A172 (cell line): Measurements from ENCODE around the gene BCL7A. TPM values are rescaled to one million over a fixed set of nuclear protein-coding genes. Genes with fewer than 3 reads are reported as not detected.

ENCODE experiments used
- DNase-seq: peaks from one replicate; pipeline ENCODE4 v3.0.0-alpha.2; 2015; ENCODE audit warnings: low spot score
- total RNA-seq: library from RNA; depleted of rRNA; stranded (reverse); fragments of >200 nt; shearing (Covaris generic); gene quantifications from 2 replicates; pipeline ENCODE4 v1.2.3, GENCODE V29; 2014

The BCL7A gene
- total RNA-seq, 1 experiment from 2014 or later, result 7.6 TPM

- no peak for DNase-seq
These were observed 24.6 kb upstream of the BCL7A start for GRCh38 chr12:121996945-121997612.

DNA sequence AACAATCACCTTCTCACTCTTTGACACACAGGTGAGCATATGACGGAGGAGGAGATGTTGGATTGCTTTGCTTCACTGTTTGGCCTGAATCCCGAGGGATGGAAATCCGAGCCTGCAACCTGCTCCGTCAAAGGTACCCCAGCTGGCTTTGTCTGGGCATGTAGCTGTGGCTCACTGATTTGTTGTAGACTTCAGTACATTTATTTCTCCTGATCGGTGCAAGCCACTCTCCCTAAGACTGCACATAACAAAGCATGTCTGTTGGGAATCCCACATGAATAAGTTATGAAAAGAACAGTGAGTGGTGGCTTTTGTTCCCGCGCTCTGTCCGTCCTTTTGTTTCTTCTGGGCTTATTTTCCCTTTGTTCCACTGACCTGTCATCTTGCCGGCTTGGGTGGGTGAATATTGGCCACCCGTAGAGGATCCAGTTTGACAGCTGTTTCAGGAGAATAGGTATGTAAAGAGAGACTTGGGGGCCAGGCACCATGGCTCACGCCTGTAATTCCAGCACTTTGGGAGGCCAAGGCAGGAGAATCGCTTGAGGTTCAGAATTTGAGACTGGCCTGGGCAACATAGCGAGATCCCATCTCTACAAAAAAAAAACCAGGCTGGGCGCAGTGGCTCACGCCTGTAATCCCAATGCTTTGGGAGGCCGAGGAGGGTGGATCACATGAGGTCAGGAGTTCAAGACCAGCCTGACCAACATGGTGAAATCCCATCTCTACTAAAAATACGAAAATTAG, 20.0 kb upstream of the BCL7A start:
- no peak for DNase-seq

GRCh38 chr12:122003651-122004611, 17.8 kb upstream of the BCL7A start:
- DNase-seq, result no peak

DNA sequence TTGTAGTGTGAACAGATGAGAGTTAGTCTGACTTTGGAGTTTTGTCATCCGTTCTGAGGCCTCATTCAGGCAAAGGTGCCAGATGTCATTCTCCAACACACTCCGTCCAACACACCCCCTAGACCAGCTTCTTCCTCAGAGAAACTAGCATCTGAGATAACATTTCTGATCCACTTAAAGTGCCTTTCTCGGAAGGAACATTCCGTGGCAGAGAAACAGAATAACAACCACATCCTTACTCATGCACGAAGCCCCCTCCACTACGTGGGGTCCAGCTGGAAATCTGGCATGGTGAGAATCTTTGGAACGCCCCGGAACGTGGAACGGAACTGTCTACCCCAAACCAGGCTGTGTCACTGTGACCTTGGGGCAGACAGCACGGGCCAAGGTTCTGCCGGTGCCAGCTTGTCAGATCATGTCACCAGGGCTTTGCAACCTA, 17.0 kb upstream of the BCL7A start:
- DNase-seq, result no peak

DNA sequence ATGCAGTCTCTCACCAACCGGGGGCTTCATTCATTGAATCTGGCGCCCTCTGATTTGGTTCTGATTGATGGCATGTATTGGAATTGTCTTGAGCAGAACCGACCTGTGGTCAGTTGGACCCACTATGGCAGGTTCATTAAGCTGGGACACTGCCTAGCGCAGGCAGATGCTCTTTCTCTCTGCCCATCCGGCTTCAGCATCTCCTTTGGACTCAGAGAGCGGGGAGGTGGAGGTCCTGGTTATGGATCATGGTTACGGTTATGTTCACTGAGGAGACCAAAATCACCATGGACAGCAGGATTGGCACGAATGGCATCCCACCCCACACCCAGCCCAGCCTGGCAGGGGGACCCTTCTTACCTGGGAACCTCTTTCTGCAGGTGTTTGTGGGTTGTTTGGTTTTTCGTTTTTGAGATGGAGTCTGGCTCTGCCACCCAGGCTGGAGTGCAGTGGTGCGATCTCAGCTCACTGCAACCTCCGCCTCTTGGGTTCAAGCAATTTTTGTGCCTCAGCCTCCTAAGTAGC, 16.4 kb upstream of the BCL7A start:
- no peak for DNase-seq

- DNase-seq, result no peak
These were observed 15.3 kb upstream of the BCL7A start for GRCh38 chr12:122006186-122006926.

GRCh38 chr12:122009741-122010140, 11.9 kb upstream of the BCL7A start:
- DNase-seq, result no peak

GRCh38 chr12:122012184-122012583, 9.5 kb upstream of the BCL7A start:
- DNase-seq, result no peak

GRCh38 chr12:122013136-122013535, 8.5 kb upstream of the BCL7A start:
- DNase-seq, result no peak

DNA sequence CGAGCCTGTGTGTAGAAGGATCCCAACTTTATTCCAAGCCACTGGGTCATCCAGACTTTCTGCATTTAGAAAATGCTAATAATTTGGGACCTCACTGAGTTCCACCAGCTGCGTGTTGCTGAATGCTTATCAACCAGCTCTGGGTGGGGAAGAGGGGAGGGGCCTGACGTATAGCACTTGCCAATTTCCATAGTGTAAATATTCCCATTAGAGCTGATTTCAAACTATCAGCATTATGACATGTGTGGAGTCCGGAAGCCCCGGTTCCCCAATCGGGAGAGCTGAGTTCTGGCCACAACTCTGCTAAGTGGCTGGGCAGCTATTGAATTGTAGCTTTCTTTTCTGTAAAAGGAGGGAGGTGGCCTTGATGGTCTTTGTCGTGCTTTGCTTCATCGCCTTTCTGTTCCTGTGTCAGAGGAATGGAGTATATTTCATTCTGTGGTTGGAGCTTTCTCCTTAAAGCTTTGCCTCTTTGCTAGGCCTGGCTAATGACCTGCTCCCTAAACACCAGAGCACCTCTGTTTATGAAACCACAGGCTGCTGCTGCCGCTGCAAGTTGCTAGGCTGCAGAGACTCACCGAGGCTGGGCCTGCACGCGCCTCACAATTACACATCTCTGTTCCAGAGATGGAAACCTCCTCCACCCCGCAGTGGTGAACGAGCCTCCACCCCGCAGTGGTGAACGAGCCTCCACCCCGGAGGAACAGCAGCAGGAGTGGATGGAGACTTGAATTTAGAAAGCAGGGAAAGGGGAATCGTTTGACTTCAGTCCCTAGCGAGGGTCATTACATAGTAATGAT, 7.7 kb upstream of the BCL7A start:
- DNase-seq, result no peak

DNA sequence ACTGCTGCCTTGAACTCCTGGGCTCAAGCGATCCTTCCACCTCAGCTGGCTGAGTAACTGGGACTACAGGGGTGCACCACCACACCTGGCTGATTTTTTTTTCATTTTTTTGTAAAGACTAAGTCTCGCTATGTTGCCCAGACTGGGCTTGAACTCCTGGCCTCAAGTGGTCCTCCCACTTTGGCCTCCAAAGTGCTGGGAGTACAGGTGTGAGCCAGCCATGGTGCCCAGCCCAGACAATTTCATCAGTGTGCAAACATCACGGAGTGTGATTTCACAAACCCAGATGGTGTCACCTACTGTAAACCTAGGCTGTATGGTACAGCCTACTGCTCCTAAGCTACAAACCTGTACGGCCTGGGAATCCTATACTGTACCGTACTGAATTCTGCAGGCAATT, 6.9 kb upstream of the BCL7A start:
- no peak for DNase-seq

DNA sequence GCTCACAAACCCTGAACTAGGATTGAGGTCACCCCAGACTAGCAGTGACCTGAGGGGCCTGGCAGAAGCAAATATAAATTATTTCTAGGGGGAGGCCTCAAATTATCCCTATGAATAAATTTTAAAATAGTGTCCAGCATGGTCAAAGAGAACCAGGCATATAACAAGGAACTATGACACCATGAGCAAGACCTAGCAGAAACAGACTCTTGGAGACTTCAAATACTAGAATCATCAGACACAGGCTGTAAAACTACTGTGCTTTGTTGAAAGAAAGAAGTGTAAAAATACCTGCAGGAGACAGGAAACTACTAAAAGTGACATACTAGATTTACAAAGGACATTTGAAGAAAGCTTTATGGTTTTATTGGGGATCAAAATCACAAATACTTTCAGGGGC, 3.2 kb upstream of the BCL7A start:
- no peak for DNase-seq

DNA sequence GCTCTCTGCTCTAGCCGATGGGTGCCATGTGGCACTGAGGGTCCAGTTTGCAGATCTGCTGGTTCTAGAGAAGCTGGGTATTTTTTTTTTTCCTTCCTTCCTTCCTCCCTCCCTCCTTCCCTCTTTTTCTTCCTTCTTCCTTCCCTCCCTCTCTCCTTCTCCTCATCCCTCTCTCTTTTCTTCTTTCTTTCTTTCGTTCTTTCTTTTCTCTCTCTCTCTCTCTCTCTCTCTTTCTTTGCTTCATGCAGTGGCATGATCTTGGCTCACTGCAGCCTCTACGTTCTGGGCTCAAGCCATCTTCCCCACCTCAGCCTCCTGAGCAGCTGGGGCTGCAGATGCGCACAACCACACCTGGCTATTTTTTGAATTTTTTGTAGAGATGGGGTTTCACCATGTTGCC, 2.7 kb upstream of the BCL7A start:
- no peak for DNase-seq

DNA sequence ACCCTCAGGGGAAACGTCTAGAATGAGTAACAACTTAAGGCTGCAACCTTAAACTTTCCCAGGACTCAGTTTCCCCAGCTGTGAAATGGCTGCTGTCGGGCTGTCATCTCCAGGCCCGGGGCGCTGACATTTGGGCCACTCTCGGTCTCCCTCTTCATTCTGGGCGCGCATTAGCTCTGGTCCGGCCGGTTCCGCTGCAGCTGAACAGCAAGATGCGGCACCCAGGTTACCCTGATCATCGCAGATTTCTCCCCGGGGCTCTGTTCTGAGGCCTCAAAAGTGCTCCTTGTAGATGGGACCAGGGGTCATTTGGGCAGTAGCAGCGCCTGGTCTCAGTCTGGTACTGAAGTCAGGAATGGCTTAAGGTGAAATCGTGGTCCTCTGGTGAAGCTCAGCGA, 890 bp upstream of the BCL7A start:
- DNase-seq, result no peak

- no peak for DNase-seq
These were observed 377 bp upstream of the BCL7A start for GRCh38 chr12:122021193-122021821.

DNA sequence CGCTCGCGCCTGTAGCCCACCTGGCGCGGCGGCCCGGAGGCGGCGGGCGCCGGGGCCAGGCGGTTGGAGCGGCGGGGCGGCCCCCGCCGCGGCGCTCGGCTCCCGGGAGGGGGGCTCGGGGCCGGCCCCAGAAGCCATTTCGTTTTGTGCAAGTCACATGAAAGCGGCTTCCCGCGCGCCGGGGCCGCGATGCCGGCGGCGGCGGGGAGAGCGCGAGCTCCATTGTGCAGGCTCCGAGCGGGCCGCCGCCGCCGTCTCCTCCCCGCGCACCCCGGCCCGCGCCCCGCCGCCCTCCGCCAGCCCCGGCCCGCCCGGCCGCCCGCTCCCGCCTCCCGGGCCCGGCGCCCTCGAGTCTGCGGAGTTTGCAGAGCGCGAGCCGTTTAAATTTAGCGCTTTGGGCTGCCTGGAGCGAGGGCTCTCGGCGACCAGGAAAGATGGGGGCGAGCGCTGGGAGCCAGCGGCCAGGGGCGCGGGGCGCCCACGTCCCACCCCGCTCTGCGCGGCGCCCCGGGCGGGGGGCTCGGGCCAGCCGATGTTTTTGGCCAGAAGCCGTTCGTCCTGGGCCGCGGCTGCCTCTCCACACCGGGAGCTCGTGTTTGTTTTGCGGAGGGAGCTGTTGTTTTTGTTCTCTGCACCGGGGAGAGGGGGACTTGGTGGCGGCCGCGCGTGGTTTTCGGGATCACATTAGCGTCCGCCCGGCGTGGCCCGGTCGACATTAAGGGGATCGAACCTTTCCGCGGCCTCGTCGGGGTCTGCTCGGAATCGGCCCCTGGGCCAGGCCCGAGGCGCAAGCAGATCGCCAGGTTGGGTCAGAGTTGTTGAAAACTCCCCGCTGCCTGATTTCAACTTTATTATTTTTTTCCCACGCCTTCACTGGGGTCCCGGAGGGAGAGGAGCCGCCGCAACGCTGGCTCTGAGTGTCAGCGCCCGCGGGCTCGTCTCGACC, 982 bp downstream of the BCL7A start:
- no peak for DNase-seq

DNA sequence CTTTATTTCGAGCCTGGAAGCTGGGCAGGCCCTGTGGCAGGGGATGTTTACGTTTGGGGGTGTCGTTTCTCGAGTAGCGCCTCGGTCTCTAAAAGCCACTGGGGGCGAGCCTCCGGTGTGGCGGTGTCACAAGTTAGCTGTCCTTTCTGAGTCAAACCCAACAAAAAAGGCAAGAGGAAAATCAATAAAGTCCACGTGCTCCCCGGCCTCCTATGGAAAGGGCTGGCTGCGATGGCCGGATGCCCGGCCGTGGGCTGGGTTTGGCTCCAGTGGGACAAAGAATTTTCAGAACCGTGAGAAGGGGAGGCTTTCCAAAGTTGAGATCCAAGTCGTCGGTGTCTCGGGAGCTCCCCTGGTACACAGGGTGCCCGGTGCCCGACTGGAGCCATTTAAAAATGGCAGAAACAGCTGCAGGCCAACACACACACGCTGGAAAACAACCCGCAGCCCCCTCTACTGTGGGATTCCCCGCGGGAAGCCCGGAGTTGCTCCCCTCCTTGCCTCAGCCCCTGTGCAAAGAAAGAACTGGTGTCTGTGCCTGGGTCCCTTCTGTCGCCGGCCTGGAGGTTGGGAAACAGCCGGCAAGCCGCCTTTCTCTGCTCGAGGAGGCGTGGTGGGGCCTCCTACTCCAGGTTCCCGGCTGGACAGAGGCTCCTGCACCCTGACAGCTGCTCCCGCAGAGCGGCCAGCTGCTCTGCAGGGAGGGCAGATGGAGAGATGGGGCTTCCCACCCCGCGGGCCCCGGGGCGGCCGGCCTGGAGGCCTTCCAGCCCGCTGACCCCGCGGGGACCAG, 1.9 kb downstream of the BCL7A start:
- DNase-seq, result no peak

DNA sequence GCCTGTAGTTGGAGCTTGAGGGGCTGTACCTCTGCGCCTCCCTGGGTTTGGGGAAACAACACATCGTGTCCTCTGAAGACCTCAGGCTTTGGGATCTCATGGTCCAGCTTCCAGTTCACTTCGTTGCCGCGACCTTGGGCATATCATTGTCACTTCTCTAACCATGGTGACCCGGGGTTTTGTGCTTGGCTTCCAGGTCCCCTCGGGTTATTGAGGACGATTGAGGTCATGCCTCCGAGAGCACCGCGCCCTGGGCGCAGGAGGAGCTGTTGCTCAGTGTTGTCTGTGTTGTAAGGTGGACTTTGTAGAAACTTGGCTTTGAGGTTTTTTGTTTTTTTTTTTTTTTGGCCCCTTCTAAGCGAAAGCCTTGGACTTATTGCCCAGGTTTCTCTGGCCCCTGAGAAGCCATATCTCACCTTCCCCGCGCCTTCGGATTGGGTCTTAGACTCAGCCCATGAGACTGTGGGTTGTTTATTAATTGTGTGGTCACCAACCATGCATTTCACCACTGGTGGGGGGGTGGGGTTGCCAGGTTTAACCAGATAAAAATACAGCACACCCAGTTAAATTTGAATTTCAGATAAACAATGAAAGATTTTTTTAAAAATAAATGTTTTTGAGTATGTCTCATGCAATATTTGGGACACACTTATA, 2.6 kb downstream of the BCL7A start:
- DNase-seq, result no peak
